IPS-15b (cell line): Measurements from ENCODE around the gene RAB19.
A peak's percentile ranks its signal among the peaks of the same experiment; 100 is the strongest.

ENCODE experiments used
- H3K27me3 ChIP-seq: one replicate; pipeline ENCODE4 v1.6.1; 2013; ENCODE audit warnings: low read length; ENCODE audit not compliant: control insufficient read depth, insufficient read depth
- H3K36me3 ChIP-seq: one replicate; pipeline ENCODE4 v1.6.1; 2013; ENCODE audit warnings: low read length; ENCODE audit not compliant: control insufficient read depth, insufficient read depth
- H3K4me1 ChIP-seq: one replicate; pipeline ENCODE4 v1.6.1; 2013; ENCODE audit warnings: mild to moderate bottlenecking, low read length; ENCODE audit not compliant: control insufficient read depth, insufficient read depth
- H3K4me3 ChIP-seq: one replicate; pipeline ENCODE4 v1.5.1; 2013; ENCODE audit warnings: low read depth, low read length
- H3K9ac ChIP-seq: one replicate; pipeline ENCODE4 v1.6.1; 2013; ENCODE audit warnings: low read depth, mild to moderate bottlenecking, low read length
- H3K9me3 ChIP-seq: one replicate; pipeline ENCODE4 v1.6.1; 2013; ENCODE audit warnings: mild to moderate bottlenecking, low read length; ENCODE audit not compliant: control insufficient read depth, insufficient read depth

The RAB19 gene

GRCh38 chr7:140458201-140458600 lies 54.3 kb downstream of the RAB19 start:
- no peak overlapping the region for H3K4me3 ChIP-seq
- no peak overlapping the region for H3K9ac ChIP-seq
- H3K9me3 ChIP-seq = no peaks in the 10 kb centered on the region
- H3K27me3 ChIP-seq = no peaks in the 10 kb centered on the region
- peaks cover 34% of the 10 kb centered on the region for H3K4me1 ChIP-seq
- H3K36me3 ChIP-seq = peaks cover 23% of the 10 kb centered on the region

- H3K36me3 ChIP-seq = peaks cover 23% of the 10 kb centered on the region
These were observed 55.1 kb downstream of the RAB19 start for GRCh38 chr7:140458916-140459315.

GRCh38 chr7:140463111-140463510 lies 59.3 kb downstream of the RAB19 start:
- Histone ChIP-seq H3K36me3 (peaks cover 30% of the 10 kb centered on the region), H3K4me1 (peaks cover 3% of the 10 kb centered on the region), H3K9ac (no peak overlapping the region), H3K4me3 (no peak overlapping the region), H3K9me3 (no peaks in the 10 kb centered on the region), H3K27me3 (no peaks in the 10 kb centered on the region)

More at GRCh38 chr7:140458916-140459315, 55.1 kb downstream of the RAB19 start:
- Histone ChIP-seq H3K27me3 (no peaks in the 10 kb centered on the region), H3K4me3 (no peak overlapping the region), H3K4me1 (peaks cover 29% of the 10 kb centered on the region), H3K9me3 (no peaks in the 10 kb centered on the region), H3K9ac (no peak overlapping the region)

- H3K4me3 ChIP-seq = no peak overlapping the region
- no peaks in the 10 kb centered on the region for H3K9me3 ChIP-seq
- H3K9ac ChIP-seq = no peak overlapping the region
- H3K27me3 ChIP-seq = no peaks in the 10 kb centered on the region
- H3K36me3 ChIP-seq = peaks cover 3% of the 10 kb centered on the region
- H3K4me1 ChIP-seq = peaks cover 5% of the 10 kb centered on the region
These were observed 72.0 kb downstream of the RAB19 start for GRCh38 chr7:140475747-140476333.

- H3K27me3 ChIP-seq = no peaks in the 10 kb centered on the region
- H3K9ac ChIP-seq = no peak overlapping the region
- H3K4me1 ChIP-seq = peaks cover 8% of the 10 kb centered on the region
- H3K9me3 ChIP-seq = no peaks in the 10 kb centered on the region
- H3K36me3 ChIP-seq = no peaks in the 10 kb centered on the region
- H3K4me3 ChIP-seq = peak overlapping the region; percentile 8
These were observed 72.9 kb downstream of the RAB19 start for GRCh38 chr7:140476698-140477261.
